HFF-Myc (cell line): ENCODE measurements around the gene RTF1.

Experiments
- DNase-seq: peaks from one replicate; pipeline ENCODE4 v3.0.0-alpha.2; 2011; ENCODE audit warnings: low read depth; ENCODE audit errors: extremely low read depth
- H3K4me3 ChIP-seq: replicated peaks from 2 replicates; pipeline ENCODE4 v1.5.1; 2011; ENCODE audit warnings: low read depth, mild to moderate bottlenecking, control low read depth, low read length
- CTCF ChIP-seq: IDR thresholded peaks from 2 replicates; pipeline ENCODE4 v1.5.1; 2012; ENCODE audit warnings: mild to moderate bottlenecking, low read depth, low read length, control low read depth; ENCODE audit errors: missing control alignments

The RTF1 gene

GRCh38 chr15:41493902-41494189 is 77.0 kb downstream of the RTF1 start:
- TF ChIP-seq CTCF = no peak
- peak overlapping the region; percentile 34 for H3K4me3 ChIP-seq
- no peak for DNase-seq

- TF ChIP-seq CTCF = no peak
- H3K4me3 ChIP-seq = peak overlapping the region; percentile 34
- DNase-seq = no peak
Measured at GRCh38 chr15:41494190-41494921, 77.5 kb downstream of the RTF1 start.

- no peak for DNase-seq
- peak overlapping the region; percentile 34 for H3K4me3 ChIP-seq
- no peak for TF ChIP-seq CTCF
Measured at GRCh38 chr15:41494922-41495735, 78.2 kb downstream of the RTF1 start.

- no peak for TF ChIP-seq CTCF
- H3K4me3 ChIP-seq = no peak overlapping the region
- DNase-seq = no peak
Measured at GRCh38 chr15:41495736-41496599, 79.1 kb downstream of the RTF1 start.

- TF ChIP-seq CTCF = no peak
- no peak overlapping the region for H3K4me3 ChIP-seq
- no peak for DNase-seq
Measured at GRCh38 chr15:41498657-41499056, 81.8 kb downstream of the RTF1 start.

GRCh38 chr15:41499109-41499851 is 82.4 kb downstream of the RTF1 start:
- no peak for DNase-seq
- no peak overlapping the region for H3K4me3 ChIP-seq
- no peak for TF ChIP-seq CTCF
